SK-N-MC (cell line): ENCODE measurements around the gene NADK.

Experiments
- DNase-seq: peaks from one replicate; pipeline ENCODE4 v3.0.0-alpha.2; 2011; ENCODE audit warnings: low read depth, low spot score
- H3K27ac ChIP-seq: fragments of 200-600 bp; sonication (generic); 2 replicates; pipeline ENCODE4 v1.5.1; 2016; ENCODE audit warnings: mixed run types
- H3K36me3 ChIP-seq: fragments of 200-600 bp; sonication (generic); 2 replicates; pipeline ENCODE4 v1.6.1; 2017; ENCODE audit warnings: antibody characterized with exemption, low read length, mixed read lengths; ENCODE audit not compliant: insufficient read depth
- H3K4me3 ChIP-seq: fragments of 200-600 bp; sonication (generic); 2 replicates; pipeline ENCODE4 v1.5.1; 2016
- H3K9ac ChIP-seq: fragments of 200-600 bp; sonication (generic); 2 replicates; pipeline ENCODE4 v1.8.0; 2017; ENCODE audit warnings: mixed run types, mixed read lengths; ENCODE audit not compliant: insufficient read length
- H3K9me3 ChIP-seq: fragments of 200-600 bp; sonication (generic); 2 replicates; pipeline ENCODE4 v1.6.1; 2017; ENCODE audit warnings: low read depth, mild to moderate bottlenecking, antibody characterized with exemption, low read length, moderate library complexity, mixed read lengths
- EZH2 ChIP-seq: fragments of 200-600 bp; sonication (generic); IDR thresholded peaks from one replicate; pipeline ENCODE4 v1.6.1; 2017; ENCODE audit warnings: antibody characterized with exemption
- FOXP2 ChIP-seq: optimal IDR thresholded peaks from 2 replicates; pipeline ENCODE3; 2011; ENCODE audit warnings: mild to moderate bottlenecking, moderate library complexity; ENCODE audit not compliant: insufficient read depth; ENCODE audit errors: extremely low read length, control extremely low read depth
- POLR2AphosphoS5 ChIP-seq: IDR thresholded peaks from 2 replicates; pipeline ENCODE4 v1.6.1; 2012; ENCODE audit warnings: mild to moderate bottlenecking, low read depth, low read length, borderline replicate concordance

Gene NADK

DNA sequence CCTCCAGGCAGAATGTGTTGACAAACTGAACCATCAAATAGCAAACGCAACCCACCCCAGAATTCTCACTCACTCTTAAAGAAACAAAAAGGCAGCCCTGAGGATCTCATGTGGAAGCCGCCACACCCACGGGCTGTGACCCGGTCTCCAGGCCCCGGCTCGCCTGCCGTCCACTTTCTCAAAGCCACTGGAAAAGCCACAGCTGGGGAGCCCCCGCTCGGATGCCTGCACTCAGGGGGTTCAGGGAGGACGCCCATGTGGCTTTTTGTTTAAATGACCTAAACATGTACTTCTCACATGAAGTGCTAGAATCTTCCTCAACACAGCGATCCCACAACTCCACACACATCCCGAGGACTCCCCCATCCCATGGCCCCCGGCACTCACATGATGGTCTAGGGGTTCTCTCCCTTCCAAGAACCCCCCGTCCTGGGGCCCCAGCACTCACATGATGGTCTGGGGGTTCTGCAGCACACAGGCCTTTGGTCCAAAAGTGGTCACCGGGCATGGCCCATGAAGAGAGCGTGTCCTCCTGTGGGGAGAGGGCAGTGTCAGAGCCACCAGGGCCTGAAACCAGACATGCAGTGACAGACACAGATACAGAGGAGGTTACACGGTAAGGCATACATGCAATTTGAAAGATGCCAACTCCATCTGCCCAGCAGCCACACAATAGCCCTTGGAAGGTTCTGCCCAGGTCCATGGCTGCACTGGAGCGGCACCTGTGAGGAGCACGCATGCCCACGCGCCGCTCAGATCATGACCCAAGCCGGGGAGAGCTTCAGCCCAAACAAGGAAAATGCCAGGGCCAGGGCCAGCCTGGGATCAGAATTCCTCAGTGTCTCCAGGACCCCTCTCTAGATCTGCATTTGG lies 16.5 kb downstream of the NADK start:
- H3K27ac ChIP-seq = no peak overlapping the region
- peaks cover 63% of the 10 kb centered on the region; the same call in 1 of the 2 replicates for H3K36me3 ChIP-seq
- DNase-seq = no peak
- H3K9me3 ChIP-seq = no peaks in the 10 kb centered on the region
- H3K4me3 ChIP-seq = no peak overlapping the region
- H3K9ac ChIP-seq = no peak overlapping the region
- no peak for TF ChIP-seq POLR2AphosphoS5
- no peak for TF ChIP-seq EZH2
- TF ChIP-seq FOXP2 = no peak

DNA sequence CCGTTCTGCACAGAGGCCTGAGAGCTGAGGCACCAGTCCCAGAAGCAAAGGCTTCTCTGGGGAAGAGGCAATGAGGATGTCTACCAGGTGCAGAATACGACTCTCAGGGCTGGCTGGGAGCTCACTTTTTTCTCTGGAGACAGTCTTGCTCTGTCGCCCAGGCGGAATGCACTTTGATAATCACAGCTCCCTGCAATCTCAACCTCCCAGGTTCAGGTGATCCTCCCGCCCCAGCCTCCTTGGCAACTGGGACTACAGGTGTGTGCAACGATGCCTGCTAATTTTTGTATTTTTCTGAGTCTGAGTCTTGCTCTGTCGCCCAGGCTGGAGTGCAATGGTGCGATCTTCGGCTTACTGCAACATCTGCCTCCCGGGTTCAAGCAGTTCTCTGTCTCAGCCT lies 17.6 kb downstream of the NADK start:
- Histone ChIP-seq H3K9me3 (no peaks in the 10 kb centered on the region), H3K4me3 (no peak overlapping the region), H3K36me3 (peaks cover 72% of the 10 kb centered on the region), H3K9ac (no peak overlapping the region), H3K27ac (no peak overlapping the region)
- TF ChIP-seq EZH2 (no peak), FOXP2 (no peak), POLR2AphosphoS5 (no peak)
- DNase-seq = no peak

DNA sequence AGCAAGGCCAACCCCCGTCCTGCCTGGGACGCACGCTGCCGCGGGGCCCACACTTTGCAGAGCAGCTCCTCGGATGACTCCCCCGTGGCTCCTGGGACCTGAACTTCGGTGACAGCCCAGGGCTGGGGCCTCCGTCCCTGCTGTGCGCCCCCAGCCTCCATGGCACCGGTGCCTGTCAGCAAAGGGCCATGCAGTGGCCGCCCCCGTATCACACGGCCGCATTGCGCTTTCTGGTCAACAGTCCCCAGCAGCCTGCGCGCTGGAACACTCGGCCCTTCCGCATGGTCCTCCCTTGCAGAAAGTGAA lies 18.0 kb downstream of the NADK start:
- H3K36me3 ChIP-seq = peaks cover 76% of the 10 kb centered on the region
- no peak for TF ChIP-seq FOXP2
- no peak for TF ChIP-seq POLR2AphosphoS5
- no peak for TF ChIP-seq EZH2

DNA sequence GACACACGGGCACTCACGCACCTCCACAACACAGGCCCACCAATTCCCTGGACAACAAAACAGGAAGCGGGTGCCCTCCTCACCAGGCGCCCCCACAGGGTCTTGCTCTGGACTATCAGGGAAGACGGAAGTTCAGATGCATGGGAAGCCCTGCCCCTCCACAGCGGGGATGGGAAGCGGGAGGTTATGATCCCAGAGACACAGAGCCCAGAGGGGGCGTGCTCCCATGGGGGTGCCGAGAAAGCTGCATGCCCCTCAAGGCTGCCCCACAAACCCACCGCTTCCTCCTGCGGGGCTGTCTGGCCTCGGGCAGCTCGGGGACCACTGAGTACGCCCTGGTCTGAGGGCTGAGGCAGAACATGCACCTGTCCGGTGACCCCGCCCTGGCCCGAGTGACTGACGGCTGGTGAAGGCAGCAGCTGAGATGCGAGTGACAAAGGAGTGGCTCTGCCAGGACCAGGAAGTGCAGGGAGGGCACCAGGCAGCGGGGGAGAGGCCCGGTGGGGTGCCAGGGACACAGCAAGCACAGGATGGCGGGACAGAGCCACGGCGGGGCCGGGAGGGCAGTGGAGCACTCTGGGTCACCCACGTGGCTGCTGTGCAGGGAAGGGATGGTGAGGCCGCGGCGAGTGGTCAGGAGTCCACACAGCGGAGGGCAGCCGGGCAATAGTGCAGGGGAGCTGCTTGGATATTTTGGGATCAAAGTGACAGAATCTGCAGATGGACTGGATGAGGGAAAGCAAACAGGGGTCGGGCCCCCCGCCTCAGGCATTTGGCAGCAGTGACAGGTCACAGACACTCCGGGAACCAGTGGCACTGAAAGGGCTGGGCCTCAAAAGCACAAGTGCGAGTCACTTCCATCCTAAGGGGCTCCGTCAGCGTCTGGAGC lies 18.6 kb downstream of the NADK start:
- H3K36me3 ChIP-seq = peaks cover 74% of the 10 kb centered on the region
- TF ChIP-seq FOXP2 = no peak
- TF ChIP-seq EZH2 = no peak
- no peak for TF ChIP-seq POLR2AphosphoS5
- no peak overlapping the region for H3K27ac ChIP-seq

More for the DNA sequence above, 18.0 kb downstream of the NADK start:
- no peak overlapping the region for H3K27ac ChIP-seq
- no peak for DNase-seq
- H3K9ac ChIP-seq = no peak overlapping the region
- no peak overlapping the region for H3K4me3 ChIP-seq
- no peaks in the 10 kb centered on the region for H3K9me3 ChIP-seq

DNA sequence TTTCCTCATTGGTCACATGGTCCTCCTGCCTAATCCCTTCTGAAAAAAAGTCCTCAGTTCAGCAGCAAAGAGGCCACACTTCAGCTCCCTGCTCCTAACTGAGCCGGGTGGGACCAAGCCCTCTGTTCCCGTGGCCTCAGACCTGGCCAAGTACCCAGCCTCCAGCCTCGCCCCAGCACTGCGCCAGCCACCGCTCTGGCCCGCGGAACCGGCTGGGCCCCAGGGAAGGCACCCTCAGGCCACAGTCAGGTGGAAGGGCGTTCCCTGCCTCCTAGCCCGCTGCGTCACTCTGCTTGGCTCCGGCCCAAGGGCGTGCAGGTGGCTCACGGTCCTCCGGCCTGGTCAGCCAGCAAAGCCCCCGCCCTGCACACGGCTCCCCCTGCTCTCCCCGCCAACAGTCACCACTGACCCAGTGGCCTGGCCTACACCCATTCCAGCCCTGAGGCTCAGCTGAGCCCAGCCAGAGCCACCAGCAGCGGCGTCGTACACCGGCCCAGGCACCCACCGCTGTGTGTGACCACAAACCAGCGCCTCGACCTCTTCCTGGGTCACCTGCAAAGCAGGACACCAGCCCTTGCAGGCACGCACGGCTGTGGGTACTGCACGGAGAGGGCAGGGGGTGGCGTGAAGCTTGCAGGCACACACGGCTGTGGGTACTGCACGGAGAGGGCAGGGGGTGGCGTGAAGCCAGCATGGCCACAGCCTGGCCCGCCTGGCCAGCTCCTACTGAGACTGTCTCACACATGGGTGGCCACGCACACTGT lies 19.4 kb downstream of the NADK start:
- Histone ChIP-seq H3K4me3 (no peak overlapping the region), H3K9me3 (no peaks in the 10 kb centered on the region), H3K9ac (no peak overlapping the region), H3K36me3 (peaks cover 76% of the 10 kb centered on the region), H3K27ac (peak overlapping the region; percentile 31; the same call in 1 of the 2 replicates)
- no peak for DNase-seq
- no peak for TF ChIP-seq POLR2AphosphoS5

More for the DNA sequence above, 18.6 kb downstream of the NADK start:
- Histone ChIP-seq H3K9me3 (no peaks in the 10 kb centered on the region), H3K4me3 (no peak overlapping the region), H3K9ac (no peak overlapping the region)
- no peak for DNase-seq

DNA sequence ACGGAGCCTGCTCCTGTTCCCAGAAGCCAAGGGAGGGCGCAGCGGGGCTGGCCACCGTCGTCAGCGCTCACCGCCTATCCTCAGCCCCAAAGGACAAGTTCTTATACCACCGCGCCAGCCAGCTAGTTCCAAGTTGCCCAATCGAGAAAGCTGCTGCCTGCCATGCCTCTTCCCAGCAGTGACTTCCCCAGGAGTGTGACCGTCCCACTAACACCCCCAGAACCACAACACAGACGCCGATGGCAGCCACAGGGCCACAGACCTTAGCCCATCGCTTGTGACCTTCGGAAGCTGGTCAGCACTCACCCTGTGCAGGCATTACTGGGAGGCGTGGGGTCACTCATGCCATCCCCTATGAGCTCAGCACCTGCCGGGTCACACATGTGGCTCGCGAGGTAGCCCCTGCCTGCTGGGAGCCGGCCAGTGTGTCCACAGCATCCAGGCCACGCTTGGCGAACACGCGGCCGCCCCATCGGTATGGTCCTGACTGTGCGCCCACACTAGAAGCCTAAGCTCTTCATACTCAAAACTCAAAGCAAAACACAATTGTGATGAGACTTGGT lies 20.1 kb downstream of the NADK start:
- peaks cover 77% of the 10 kb centered on the region for H3K36me3 ChIP-seq

DNA sequence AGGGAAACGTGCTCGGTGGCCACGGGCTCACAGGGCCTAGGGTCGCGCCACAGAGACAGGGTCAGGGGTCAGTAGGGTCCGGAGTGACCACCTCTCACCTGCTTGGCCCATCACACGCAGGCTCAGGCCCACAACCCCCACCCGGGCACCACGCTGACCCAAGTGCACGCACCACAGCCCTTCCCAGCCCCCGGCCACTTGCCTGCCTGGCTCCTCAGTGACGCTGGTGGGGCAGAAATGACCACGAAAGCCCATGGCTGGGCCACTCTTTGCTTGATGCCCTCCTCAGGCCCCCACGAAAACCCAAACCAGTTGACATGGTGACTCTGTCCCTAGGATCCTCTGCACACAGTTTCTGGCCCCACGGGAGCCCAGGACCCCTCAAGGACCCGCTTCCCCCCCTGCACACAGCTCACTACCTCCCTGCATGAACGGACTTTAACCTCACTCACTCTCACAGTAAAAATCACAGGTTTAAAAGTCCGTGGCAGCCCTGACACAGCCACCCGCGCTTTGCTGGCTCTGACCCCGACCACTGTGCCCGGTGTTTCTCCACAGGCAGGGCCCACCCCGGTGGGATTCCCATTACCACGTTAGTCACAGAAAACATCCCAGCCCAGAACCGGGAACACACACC lies 20.7 kb downstream of the NADK start:
- DNase-seq = no peak
- no peak overlapping the region for H3K9ac ChIP-seq
- no peak overlapping the region for H3K27ac ChIP-seq
- TF ChIP-seq EZH2 = no peak
- TF ChIP-seq POLR2AphosphoS5 = no peak
- TF ChIP-seq FOXP2 = no peak
- no peak overlapping the region for H3K4me3 ChIP-seq
- H3K36me3 ChIP-seq = peaks cover 73% of the 10 kb centered on the region
- no peaks in the 10 kb centered on the region for H3K9me3 ChIP-seq

More for the DNA sequence above, 20.1 kb downstream of the NADK start:
- no peak for DNase-seq
- peak overlapping the region; percentile 31; the same call in 1 of the 2 replicates for H3K27ac ChIP-seq
- no peak overlapping the region for H3K9ac ChIP-seq
- no peaks in the 10 kb centered on the region for H3K9me3 ChIP-seq
- no peak overlapping the region for H3K4me3 ChIP-seq
- no peak for TF ChIP-seq FOXP2
- no peak for TF ChIP-seq POLR2AphosphoS5
- no peak for TF ChIP-seq EZH2
